ENCODE data around the gene AADACL4. TPM values are rescaled to one million over a fixed set of nuclear protein-coding genes. Genes with fewer than 3 reads are reported as not detected.

AADACL4 gene
- total and polyA plus RNA-seq, 2 of the 8 experiments (the other 6 are each of a cell fraction or from before 2014, with no cell fraction given) = 0.08 TPM; not detected in 1

GRCh38 chr1:12618965-12619791 is 24.7 kb upstream of the AADACL4 start (continued):
- TF ChIP-seq CHD7 (IDR thresholded peaks at IDR 0.05; ENCODE audit: insufficient replicate concordance, low read length) (no peak), SUZ12 (IDR thresholded peaks at IDR 0.05; ENCODE audit: low read length) (no peak), CHD1 (IDR thresholded peaks at IDR 0.05; ENCODE audit: low read depth, low read length) (no peak), TAF7 (optimal IDR thresholded peaks at IDR 0.05; ENCODE audit: borderline replicate concordance, low read depth, low read length) (no peak), SP2 (IDR thresholded peaks at IDR 0.05; ENCODE audit: low read length) (no peak), CEBPB (IDR thresholded peaks at IDR 0.05; ENCODE audit: low read depth, low read length) (no peak), RFX5 (IDR thresholded peaks at IDR 0.05; ENCODE audit: borderline replicate concordance, low read depth, low read length) (no peak), CHD2 (IDR thresholded peaks at IDR 0.05; ENCODE audit: low read length) (no peak), E2F6 (IDR thresholded peaks at IDR 0.05) (no peak), RBBP5 (IDR thresholded peaks at IDR 0.05; ENCODE audit: borderline replicate concordance, low read depth, low read length) (no peak)

Measured in H1 (cell line).